NCI-H345 (cell line): ENCODE data around the gene WWOX.

Experiments used
- DNase-seq: peaks from one replicate; lab custom pipeline; 2025; lab: John Stamatoyannopoulos, UW

Gene WWOX

GRCh38 chr16:79100447-79100846 is 1001.0 kb downstream of the WWOX start:
- no peak for DNase-seq

- no peak for DNase-seq
Measured at GRCh38 chr16:79101491-79101890, 1002.0 kb downstream of the WWOX start.

- DNase-seq: no peak
Measured at GRCh38 chr16:79104567-79104966, 1005.1 kb downstream of the WWOX start.

GRCh38 chr16:79107301-79107700 is 1007.8 kb downstream of the WWOX start:
- DNase-seq: peak; percentile 0

- no peak for DNase-seq
Measured at GRCh38 chr16:79109771-79110170, 1010.3 kb downstream of the WWOX start.

- no peak for DNase-seq
Measured at GRCh38 chr16:79110242-79110641, 1010.8 kb downstream of the WWOX start.

- DNase-seq: no peak
Measured at GRCh38 chr16:79110953-79111352, 1011.5 kb downstream of the WWOX start.

- no peak for DNase-seq
Measured at GRCh38 chr16:79112462-79112861, 1013.0 kb downstream of the WWOX start.

- no peak for DNase-seq
Measured at GRCh38 chr16:79113826-79114225, 1014.4 kb downstream of the WWOX start.

- DNase-seq: no peak
Measured at GRCh38 chr16:79114759-79115158, 1015.3 kb downstream of the WWOX start.

- DNase-seq: no peak
Measured at GRCh38 chr16:79121906-79122305, 1022.5 kb downstream of the WWOX start.

- no peak for DNase-seq
Measured at GRCh38 chr16:79122343-79122742, 1022.9 kb downstream of the WWOX start.

GRCh38 chr16:79124016-79124756 is 1024.7 kb downstream of the WWOX start:
- no peak for DNase-seq

GRCh38 chr16:79127766-79128165 is 1028.3 kb downstream of the WWOX start:
- DNase-seq: no peak

- DNase-seq: no peak
Measured at GRCh38 chr16:79128706-79129105, 1029.3 kb downstream of the WWOX start.

GRCh38 chr16:79130616-79131015 is 1031.2 kb downstream of the WWOX start:
- no peak for DNase-seq

GRCh38 chr16:79131321-79132075 is 1032.0 kb downstream of the WWOX start:
- no peak for DNase-seq

GRCh38 chr16:79132701-79133100 is 1033.2 kb downstream of the WWOX start:
- no peak for DNase-seq

- DNase-seq: no peak
Measured at GRCh38 chr16:79134300-79134699, 1034.8 kb downstream of the WWOX start.

- DNase-seq: no peak
Measured at GRCh38 chr16:79136955-79137354, 1037.5 kb downstream of the WWOX start.

- no peak for DNase-seq
Measured at GRCh38 chr16:79137426-79137939, 1038.0 kb downstream of the WWOX start.

- no peak for DNase-seq
Measured at GRCh38 chr16:79139799-79140198, 1040.3 kb downstream of the WWOX start.

- no peak for DNase-seq
Measured at GRCh38 chr16:79143026-79143425, 1043.6 kb downstream of the WWOX start.
